HG02870 (cell line): ENCODE data around the gene NEDD4.
A peak's percentile ranks its signal among the peaks of the same experiment; 100 is the strongest.
"Not testable (repeated sequence)": the region's sequence is repeated elsewhere in the genome, so short reads cannot be mapped to it uniquely, and the experiment has no call there.

Source experiments
- ATAC-seq: cut with Tn5 transposase; IDR thresholded peaks from one replicate; pipeline ENCODE4 v1.9.1; 2021; ENCODE audit warnings: mild to moderate bottlenecking, moderate library complexity; ENCODE audit not compliant: unreplicated experiment

NEDD4 gene

DNA sequence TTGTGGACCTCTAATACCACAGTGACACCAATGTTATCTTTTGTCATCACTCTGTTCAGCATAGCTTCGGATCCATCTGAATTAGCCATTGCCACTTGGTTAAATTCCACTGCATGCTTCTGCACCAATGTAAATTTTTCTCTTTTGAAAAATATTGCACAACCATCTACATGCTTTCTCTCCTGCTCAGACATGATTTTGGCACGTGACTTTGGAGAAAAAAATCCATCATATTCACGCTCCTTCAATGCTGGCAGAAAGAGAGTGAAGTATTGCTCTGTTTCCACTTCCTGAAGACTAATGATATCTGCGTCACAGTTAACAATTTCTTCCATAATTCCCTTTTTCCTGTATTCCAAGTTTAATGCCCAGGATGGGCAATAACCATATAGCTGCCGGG, 13.0 kb upstream of the NEDD4 start:
- not testable (repeated sequence) for ATAC-seq

DNA sequence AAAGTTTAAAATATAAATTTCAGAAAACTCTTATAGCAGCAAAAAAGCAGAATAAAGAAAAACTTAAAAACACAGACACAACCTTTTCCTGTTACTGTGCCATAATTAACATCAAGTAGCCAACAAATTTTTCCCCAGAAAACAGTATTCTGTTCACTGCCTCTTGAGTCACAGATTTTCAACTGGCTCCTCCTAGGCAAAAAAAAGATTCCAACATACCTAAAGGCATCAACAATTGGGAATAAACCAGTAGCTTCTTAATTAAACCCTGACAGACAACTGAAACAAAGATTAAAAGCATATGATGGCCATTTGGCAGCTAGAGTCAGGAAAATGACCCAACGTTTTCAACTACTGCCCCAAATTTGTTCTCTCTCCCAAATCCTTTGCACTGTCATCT, 10.9 kb upstream of the NEDD4 start:
- ATAC-seq, result not testable (repeated sequence)

DNA sequence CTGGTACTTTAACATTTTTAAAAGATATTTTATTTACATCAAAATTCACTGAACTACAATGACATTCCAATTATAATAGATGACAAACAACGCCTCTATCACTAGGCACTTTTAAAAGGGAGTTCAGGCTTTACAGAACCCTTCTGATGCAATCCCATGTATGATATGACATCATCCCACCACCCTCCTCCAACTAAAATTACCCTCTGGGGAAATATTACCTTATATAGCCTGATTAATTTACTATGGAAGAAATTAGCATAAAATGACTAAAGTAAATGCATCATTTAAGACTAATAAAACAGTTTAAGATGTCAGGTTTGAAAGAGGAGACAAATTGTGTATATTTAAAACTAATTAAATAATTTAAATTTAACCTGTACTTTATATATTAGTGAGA, 10.4 kb upstream of the NEDD4 start:
- ATAC-seq, result not testable (repeated sequence)

DNA sequence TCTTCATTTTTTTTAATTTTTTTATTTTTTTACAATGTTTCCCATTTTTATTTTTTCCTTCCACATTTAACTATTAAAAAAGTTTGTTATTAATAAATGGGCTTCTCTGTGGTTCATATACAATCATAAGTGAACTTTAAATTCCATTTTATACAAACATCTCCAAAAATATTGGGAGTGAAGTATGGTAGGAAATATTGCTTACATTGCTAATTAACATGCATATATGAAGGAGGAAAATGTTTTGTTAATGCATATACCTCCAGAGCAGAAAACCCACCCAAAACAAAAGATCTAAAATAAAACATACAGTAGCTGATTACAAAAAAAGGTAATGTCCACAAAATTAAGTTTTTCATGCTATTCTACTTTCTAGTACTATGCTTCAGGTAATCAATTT, 9.9 kb upstream of the NEDD4 start:
- ATAC-seq, result not testable (repeated sequence)

DNA sequence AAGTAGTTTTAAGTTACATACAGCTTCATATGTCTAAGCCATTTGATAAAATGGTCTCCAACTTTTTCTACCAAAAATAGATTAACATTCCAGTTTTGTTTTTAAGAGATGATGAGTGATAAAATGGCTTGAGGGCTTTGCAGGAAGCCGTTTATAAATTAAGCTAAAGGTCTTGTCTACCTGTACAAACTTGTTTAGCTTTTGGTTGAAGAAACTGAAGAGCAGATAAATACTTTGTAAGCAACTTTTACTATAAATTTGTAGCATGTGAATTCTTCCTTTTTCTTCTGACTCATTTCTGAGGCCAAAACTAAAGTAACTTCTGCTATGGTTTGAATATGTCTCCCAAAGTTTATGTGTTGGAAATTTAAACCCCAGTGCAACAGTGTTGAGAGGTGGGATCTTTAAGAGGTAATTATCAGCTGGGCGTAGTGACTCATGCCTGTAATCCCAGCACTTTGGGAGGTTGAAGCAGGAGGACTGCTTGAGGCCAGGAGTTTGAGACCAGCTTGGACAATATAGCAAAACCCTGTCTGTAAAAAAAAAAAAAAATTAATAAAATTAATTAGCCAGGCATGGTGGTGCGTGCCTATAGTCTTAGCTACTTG, 8.2 kb upstream of the NEDD4 start:
- ATAC-seq, result no peak

DNA sequence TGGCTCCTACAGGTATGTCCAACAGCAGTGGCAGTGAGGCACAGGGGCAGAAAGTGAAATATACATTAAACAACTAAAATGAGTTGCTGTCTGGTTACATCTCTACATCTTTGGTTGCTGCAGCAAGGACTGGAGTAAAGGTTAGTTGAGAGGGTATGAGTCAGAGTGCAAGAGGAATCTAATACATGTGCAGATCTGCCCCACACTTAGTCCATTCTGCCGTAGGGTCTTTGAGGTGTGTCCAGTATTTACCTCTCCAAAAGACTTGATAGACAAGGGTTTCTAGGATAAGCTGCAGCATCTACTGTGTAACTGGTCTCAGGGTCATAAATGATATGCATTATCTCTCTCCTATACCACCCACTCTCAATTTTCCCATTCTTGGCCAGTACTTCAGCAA, 6.2 kb upstream of the NEDD4 start:
- no peak for ATAC-seq

DNA sequence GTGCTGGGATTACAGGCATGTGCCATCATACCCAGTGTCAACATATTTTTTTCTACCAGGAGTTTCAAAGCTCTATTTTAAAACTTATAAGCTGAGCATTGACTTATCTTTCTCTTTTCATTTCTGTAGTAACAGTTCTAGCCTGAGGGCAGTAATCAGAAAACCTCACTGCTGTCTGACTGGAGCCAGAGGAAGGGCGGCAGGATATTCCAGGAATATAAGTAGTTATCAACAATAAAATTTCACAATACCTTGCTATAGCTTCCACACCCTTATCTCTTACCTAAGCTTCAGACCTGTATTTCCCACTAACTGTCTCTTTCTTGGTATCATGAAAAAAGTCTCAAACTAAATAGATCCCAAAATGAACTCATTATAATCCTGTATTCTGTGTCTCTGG, 5.1 kb upstream of the NEDD4 start:
- ATAC-seq, result no peak

DNA sequence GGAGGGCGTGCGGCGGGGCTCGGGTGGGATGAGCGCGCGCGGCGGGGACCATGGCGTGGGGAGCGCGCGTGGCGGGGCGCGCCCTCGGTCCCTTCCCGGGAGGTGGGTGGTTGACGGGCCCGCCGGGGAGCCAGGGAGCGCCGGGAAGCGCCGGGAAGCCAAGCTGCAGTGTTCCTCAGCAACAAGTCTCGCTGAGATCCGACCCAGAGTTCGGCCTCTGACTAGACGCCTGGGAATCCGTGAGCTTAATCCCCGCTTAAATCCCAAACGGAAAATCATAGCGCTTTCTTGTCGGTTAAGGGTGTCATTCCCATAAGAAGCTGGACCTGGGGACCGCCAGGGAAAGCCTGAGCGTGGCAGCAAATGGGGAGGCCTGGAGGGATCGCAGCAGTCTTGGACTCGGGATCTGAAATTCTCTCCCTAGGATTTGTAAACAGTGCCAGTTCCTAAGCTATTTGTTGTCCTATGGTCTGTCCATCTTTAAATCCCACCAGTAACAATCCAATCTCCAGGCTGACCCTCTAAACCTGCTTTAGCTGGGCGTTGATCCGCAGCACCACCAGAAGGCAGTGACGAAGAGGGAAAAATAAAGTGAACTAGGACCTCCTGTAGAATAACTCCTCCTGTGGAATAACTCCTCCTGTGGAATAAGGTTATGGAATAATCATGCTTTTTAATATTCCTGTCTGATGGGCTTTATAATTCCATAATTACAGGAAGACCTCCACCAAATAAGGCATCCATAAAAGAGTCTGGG, 570 bp upstream of the NEDD4 start:
- ATAC-seq, result peak; percentile 1

DNA sequence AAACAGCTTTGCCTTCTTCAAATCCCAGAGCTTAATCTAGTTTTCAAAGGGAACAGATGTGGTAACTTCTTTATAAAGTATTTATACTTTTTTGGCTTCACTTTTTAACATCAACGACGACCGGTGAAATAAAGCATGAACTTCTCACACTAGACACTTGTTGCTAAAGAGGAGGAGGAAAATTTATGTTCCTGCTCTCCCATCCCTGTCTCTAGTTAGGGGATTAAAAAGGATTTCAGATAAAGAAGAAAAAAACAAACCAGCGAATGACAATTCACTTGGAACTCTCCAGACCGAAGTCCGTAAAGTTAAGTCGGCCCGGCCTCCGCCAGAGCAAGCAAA, 672 bp downstream of the NEDD4 start:
- no peak for ATAC-seq

DNA sequence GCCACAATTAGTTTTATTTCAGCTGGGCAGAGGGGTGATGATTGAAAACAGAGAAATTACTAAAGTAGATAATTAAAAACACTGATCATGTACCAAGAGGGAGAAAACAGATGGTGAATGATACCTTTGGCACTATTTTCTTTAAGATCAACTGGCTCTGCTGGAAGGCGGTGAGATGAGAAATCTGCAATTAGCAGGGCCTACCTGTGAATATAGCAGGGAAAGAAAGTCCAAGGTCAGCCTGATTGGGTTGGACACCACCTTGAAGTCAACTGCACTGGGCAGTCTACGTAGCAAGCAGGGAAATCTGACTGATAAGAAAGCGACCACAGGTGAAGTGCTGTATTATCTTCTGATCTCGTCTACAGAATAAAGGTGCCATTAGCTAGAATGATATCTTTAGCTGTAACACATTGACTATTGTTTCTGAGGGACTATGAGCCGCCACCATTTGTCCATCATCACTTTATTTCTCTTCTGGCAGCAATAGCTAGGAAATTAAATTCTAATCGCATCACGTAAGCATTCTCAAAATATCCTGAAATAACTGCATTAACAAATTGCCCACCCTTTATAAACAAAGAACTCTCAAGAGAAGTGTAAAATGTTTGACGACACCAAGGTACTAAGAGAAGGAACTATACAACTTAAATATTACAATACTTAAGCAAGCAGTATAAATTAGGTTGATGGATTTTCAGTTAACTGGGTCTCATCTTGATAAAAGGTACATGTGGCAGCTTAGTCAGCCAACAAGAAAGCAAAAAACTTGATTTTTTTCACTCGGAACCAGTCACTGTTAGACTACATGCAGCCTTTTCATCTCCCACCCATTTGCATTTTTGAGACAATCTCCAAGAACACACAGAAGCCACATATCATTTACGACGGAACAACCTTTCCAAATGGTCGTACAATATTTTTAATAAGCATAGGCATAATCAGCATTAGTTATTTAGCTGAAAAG, 1.3 kb downstream of the NEDD4 start:
- no peak for ATAC-seq

DNA sequence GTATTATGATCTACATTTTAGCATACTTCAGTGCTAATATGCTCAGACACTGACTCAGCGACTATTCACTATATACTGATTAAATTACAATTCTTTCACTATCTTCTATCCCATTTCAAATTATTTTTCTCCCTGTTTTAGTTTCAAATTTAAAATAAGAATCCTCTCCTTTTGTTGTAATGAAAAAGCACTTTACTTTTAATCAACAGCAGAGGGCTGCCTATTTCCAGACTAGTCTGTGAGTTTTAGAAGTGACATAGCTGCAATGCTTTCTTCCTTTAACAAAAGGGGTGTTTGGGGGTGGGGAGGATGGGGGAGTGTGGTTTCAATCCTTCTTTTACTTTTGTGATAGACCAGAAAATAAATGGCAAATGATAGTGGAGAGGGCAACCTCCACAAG, 2.4 kb downstream of the NEDD4 start:
- ATAC-seq, result no peak

DNA sequence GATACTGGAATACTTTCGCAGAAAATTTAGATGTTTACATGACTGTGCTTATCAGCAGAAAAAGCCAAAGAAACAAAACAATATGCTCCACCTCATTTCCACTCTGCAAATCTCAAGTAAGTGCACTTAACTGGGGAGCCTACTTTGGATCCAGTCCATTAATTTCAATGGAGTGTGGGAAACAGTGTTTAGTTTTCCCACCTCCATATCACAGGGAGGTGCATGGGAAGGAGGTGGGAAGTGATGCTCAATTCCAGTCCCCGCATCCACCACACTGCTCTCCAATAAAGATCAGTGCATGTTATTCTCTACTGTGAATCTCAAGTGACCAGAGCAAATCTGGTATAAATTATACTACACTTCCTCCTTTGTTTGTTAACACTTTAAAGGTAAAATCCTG, 2.9 kb downstream of the NEDD4 start:
- no peak for ATAC-seq

DNA sequence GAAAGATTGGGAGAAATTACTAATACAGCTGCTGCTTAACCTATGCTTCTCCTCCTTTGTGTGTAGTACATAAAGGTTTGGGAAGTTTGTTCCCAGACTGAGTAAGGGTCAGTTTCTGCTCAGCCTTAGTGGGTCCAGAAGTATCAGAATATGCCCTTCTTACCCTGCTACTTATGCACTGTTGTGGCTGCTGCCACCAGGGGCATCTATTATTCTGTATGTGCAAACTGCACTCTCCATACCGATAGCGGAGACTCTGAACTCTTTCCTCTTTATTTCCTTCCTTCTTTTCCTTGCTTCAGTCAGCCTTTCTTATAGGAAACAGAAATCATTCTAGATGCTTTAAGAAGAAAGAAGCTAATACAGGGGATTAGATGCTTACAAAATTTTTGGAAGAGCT, 4.0 kb downstream of the NEDD4 start:
- no peak for ATAC-seq

DNA sequence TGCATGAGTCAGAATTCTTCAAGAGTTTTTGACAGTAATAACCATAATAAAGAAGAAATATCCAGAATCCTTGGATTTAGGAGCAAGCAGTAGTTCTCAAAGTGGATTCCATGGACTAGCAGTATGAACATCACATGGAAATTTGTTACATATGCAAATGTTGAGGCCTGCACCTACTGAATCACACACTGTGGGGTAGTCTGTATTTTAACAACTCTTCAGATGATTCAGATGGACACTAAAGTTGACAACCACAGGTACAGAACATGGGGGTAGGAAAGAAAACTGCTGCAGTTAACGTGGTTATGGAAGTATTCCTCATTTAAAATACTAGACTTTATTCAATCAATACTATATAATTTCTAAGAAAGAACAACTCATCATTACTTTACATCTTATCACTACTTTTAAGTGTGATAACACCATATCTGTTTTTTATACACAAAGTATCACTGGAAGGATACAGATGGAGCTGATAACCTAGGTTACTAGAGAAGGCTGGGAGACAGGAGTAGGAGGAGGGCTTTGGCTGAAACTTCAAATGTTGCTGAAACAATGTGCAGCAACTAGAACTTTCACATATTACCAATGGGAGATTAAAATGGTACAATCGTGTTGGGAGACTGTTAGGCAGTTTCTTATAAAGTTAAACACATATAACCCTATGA, 11.7 kb downstream of the NEDD4 start:
- ATAC-seq, result no peak

DNA sequence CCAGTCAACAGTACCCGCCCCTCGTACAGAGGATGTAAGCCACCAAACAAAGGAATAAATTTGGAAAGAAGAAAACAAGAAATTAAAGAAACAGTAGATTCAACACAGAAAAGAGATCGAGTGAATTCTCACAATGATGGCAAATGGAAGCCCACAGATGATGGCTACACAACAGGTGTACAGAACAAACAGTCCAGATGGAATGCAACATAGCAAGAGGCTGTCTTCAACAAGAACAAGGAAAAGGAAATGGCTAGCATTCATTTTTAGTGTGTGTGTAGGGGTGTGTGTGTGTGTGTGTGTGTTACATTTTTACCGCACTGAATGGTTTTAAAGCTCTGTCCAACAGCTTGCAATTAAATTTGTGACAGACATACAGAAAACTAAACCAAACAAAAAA, 12.9 kb downstream of the NEDD4 start:
- ATAC-seq, result no peak

DNA sequence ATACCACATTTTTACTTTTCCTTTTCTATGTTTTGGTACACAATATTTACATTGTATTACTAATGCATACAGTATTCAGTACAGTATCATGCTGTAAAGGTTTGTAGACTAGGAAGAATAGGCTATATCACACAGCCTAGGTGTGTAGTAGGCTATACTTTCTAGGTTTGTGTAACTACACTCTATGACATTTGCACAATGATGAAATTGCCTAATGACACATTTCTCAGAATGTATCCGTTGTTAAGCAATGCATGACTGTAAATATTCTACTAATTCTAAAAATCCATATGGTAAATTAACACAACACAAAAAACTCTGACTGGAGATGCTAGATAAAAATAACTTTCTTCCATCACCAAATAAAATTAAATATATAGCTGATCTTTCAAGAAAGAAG, 16.2 kb downstream of the NEDD4 start:
- ATAC-seq, result no peak

DNA sequence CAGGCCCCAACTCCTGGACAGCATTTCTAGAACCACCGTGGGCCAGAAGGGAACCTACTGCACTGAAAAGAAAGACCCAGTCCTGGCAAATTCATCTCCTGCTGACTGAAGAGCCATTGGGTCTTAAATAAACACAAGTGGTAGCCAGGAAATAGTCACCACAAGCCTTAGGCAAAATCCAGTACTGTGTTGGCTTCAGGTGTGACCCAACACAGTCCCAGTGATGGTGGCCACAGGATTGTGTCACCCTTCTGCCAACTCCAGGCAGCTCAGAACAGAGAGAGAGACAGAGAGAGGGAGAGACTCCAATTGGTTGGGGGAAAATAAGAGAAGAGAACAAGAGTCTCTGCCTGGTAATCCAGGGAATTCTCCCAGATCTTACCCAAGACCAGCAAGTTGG, 23.1 kb downstream of the NEDD4 start:
- ATAC-seq, result no peak

DNA sequence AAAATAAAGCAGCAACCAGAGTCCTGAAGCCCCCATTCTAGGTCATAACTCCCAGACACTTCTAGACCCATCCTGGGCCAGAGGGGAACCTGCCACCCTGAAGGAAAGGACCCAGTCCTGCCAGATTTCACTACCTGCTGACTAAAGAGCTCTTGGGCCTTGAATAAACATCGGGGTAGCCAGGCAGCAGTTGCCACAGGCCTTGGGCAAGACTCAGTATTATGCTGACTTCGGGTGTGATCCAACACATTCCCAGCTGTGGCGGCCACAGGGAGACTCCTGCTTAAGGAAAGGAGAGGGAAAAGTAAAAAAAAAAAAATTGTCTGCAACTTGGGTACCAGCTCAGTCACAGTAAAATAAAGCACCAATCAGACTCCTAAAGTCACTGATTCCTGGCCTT, 23.8 kb downstream of the NEDD4 start:
- no peak for ATAC-seq

DNA sequence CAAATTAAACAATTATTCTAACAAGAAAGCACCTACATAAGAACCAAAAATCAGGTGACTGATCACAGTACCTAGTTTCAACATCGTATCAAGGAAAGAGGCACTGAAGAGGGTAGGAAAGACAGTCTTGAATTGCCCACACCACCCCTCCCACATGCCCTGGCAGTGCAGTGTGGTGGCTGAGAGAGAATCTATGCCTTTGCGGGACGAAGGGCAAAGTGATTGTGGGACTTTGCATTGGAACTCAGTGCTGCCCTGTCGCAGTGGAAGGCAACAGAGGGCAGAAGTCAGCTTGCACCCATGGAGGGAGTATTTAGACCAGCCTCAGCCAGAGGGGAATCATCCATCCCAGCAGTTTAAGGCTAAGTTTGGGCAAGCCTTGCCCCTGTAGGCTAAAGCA, 24.5 kb downstream of the NEDD4 start:
- no peak for ATAC-seq

DNA sequence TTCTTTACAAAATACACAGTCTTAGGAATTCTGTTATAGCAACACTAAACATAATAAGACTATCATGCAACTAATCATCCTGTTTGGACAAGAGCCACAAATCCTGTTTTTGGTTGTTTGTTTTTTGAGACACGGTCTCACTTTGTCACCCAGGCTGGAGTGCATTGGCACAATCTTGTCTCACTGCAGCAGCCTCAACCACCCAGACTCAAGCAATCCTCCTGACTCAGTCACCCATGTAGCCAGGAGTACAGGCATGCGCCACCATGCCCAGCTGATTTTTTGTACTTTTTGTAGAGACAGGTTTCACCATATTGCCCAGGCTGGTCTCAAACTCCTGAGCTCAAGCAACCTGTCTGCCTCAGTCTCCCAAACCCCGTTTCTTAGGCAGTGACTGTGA, 28.3 kb downstream of the NEDD4 start:
- no peak for ATAC-seq

DNA sequence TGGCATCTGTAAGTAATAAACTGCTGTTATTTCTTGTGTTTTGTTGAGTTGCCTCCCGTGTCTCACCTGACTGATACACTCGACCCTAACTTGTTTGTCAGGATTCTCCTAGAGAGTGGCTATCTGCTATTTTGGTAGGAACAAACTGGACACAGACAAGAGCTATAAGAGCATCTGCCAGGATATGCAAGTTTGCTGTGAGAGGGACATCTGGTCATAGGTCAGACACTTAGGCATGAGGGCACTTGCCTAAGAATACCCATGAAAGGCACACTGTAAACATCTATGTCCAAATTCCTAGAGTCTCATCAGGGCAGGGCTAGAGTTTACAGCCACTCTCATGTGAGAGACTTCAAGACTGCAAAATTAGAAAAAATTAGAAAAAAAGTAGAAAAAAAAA, 32.5 kb downstream of the NEDD4 start:
- no peak for ATAC-seq
